ENCODE measurements around the gene SPEM3.
A peak's percentile ranks its signal among the peaks of the same experiment; 100 is the strongest.

Gene SPEM3

DNA sequence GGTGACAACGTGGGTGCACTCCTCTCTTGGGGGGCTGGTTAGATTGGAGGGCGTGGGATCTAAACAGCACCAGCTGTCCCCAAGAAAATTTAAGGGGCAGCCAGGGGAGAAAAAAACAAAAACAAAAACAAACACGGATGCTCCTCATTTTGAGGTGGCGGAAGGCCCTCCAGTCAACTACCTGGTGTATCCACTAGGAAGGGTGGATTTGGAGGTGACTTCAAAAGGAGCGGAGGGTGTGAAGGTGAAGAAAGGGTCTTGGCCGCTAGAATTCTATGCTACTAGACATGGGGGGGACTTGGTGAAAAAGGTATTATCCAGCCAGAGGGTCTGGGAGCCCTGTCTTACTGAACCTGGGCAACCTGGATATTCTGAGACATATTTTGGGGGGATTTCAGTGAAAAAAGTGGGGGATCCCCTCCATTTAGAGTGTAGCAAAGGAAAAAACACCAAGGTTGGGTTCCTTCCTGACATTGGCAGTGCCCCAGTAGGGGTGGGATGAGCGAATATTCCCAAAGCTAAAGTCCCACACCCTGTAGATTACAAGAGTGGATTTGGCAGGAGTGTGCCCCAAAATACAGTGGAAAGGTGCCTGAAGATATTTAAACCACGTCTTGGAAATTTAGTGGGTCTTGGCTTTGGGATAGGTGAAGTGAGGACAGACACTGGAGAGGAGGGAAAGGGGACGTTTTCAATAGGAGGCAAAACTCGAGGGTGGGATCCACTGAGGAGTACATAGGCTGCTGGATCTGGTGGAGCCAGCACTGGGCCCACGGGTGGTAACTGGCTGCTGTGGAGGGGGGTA, 10.2 kb downstream of the SPEM3 start:
- ChIA-PET POLR2A (interaction anchor here (0.6 to 1.2 kb wide), 3 partner anchors 45 to 135 kb away, joined by 3 to 8 read pairs (median 3); partner anchors contain the start of gene POLR2A), CTCF (interaction anchor here (0.6 to 5.3 kb wide), 6 partner anchors 13 to 121 kb away, joined by 3 to 43 read pairs (median 17); partner anchors contain the start of genes SENP3, SPEM2, TMEM95 and TNFSF13)
- no peak for DNase-seq (ENCODE audit: extremely low spot score)
- TF ChIP-seq, protein P1, sequence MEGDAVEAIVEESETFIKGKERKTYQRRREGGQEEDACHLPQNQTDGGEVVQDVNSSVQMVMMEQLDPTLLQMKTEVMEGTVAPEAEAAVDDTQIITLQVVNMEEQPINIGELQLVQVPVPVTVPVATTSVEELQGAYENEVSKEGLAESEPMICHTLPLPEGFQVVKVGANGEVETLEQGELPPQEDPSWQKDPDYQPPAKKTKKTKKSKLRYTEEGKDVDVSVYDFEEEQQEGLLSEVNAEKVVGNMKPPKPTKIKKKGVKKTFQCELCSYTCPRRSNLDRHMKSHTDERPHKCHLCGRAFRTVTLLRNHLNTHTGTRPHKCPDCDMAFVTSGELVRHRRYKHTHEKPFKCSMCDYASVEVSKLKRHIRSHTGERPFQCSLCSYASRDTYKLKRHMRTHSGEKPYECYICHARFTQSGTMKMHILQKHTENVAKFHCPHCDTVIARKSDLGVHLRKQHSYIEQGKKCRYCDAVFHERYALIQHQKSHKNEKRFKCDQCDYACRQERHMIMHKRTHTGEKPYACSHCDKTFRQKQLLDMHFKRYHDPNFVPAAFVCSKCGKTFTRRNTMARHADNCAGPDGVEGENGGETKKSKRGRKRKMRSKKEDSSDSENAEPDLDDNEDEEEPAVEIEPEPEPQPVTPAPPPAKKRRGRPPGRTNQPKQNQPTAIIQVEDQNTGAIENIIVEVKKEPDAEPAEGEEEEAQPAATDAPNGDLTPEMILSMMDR (IDR thresholded peaks at IDR 0.05; ENCODE audit: control extremely low read depth, extremely low read depth, low read depth, missing control alignments) = no peak

DNA sequence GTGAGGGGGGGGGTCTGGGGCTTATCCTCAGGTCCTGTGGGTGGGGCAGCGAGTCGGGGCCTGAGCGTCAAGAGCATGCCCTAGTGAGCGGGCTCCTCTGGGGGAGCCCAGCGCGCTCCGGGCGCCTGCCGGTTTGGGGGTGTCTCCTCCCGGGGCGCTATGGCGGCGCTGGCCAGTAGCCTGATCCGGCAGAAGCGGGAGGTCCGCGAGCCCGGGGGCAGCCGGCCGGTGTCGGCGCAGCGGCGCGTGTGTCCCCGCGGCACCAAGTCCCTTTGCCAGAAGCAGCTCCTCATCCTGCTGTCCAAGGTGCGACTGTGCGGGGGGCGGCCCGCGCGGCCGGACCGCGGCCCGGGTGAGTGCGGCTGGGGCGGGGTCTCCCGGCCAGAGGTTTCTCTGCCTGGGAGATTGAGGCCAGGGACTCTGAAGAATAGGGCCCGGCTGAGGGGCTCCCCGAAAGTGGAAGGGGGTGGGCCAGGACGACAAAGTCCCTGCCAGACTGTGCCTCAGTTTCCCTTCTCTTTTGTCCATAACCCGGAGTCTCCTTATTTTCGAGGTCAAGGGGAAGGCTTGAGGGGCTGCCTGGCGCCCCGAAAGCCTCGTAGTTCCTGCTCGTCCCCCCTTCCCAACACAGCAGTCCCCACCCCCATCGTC, 10.9 kb downstream of the SPEM3 start, which contains the start of gene FGF11:
FGF11 (plus strand) TSS at position 51 of the 651 bp plus-strand sequence; CDS start at position 160, 109 bp downstream.
- POLR2A ChIA-PET = interaction anchor here (0.9 to 2.1 kb wide), 3 partner anchors 9 to 45 kb away, joined by 4 to 12 read pairs (median 7); partner anchors contain the start of gene POLR2A
- TF ChIP-seq, protein P1 (IDR thresholded peaks at IDR 0.05; ENCODE audit: control extremely low read depth, extremely low read depth, low read depth, missing control alignments) = no peak

DNA sequence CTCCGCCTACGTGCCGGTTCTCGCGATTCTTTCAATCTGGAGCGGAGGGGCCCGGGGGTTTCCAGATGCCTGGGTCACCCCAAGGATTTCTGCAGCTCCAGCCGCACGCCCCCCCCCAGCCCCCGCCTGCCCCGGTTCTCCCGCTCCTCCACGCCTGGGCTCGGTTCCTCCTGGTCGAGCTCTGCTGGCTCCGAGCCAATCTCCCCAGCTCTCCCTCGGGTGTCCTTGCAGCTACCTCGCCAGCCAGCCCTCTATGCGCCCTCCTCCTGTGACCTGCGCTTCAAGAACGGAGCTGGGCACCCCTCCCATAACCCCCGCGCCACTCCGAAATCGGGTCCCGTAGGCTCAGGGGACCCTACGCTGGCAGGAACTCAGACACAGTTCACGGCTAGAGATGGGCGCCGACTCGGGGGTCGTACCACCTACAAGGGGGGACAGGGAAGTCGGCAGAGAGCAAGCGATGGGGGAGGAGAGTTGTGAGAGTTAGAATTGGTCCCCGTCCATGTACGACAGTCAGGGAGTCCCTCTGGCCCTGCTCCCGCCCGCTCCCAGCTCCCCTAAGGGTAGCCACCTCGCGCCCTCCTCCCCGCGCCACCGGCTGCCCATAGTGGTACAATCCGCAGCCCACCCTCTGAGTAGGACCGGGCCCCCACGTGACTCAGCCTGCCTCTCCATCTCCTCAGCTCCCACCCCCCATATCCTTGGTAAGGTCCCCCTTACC, 11.6 kb downstream of the SPEM3 start:
- ChIA-PET POLR2A (interaction anchor here (0.9 to 2.1 kb wide), 4 partner anchors 10 to 45 kb away, joined by 4 to 12 read pairs (median 6); partner anchors contain the start of gene POLR2A), CTCF (interaction anchor here (0.9 to 4.5 kb wide), 8 partner anchors 12 to 120 kb away, joined by 3 to 20 read pairs (median 3); partner anchors contain the start of genes SENP3, SPEM1 and SPEM2)
- TF ChIP-seq, protein P1 (IDR thresholded peaks at IDR 0.05; ENCODE audit: control extremely low read depth, extremely low read depth, low read depth, missing control alignments) = no peak
- peak; percentile 76 for DNase-seq (ENCODE audit: extremely low spot score)

More for the DNA sequence above, 10.9 kb downstream of the SPEM3 start, which contains the start of gene FGF11:
- DNase-seq (ENCODE audit: extremely low spot score) = no peak
- CTCF ChIA-PET = interaction anchor here (1.2 to 4.5 kb wide), 5 partner anchors 13 to 121 kb away, joined by 3 to 20 read pairs (median 7); partner anchors contain the start of genes SENP3 and SPEM2

DNA sequence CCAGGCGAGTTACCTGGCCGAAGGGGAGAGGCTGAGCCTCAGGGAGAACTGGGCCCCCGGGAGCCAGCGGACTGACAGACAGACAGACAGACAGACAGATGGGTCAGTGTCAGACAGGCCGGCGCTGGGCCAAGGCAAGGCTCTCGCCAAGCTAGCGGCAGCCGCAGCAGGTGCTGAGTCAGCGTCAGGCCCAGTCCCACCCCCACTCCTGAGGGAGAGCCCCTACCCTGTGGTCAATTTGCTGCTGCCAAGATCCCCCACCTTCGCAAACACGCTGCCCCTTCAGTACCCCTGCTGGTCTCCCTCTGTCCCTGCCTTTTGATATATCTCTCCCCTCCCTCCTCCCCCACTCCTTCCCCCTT, 12.2 kb downstream of the SPEM3 start:
- CTCF ChIA-PET = interaction anchor here (0.9 to 4.5 kb wide), 10 partner anchors 11 to 120 kb away, joined by 3 to 20 read pairs (median 5); partner anchors contain the start of genes SENP3, SPEM1 and TMEM95
- TF ChIP-seq, protein P1 (IDR thresholded peaks at IDR 0.05; ENCODE audit: control extremely low read depth, extremely low read depth, low read depth, missing control alignments) = no peak
- POLR2A ChIA-PET = interaction anchor here (0.6 to 2.1 kb wide), 5 partner anchors 8 to 45 kb away, joined by 3 to 12 read pairs (median 5); partner anchors contain the start of gene POLR2A
- DNase-seq (ENCODE audit: extremely low spot score) = peak; percentile 78

DNA sequence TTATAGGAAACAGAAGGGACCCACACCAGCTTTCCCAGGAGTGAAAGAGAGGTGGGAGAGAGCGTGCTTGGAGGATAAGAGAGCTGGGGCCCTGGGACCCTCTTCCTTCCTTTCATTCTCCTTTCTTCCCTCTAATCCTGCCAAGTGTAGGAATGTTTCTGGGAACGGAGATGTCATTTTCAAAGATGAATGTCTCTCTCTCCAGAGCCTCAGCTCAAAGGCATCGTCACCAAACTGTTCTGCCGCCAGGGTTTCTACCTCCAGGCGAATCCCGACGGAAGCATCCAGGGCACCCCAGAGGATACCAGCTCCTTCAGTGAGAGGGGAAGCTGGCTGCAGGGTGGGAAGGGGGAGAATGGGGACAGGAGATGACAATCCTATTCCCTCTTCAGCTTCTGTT, 12.6 kb downstream of the SPEM3 start:
- DNase-seq (ENCODE audit: extremely low spot score) = no peak
- ChIA-PET CTCF (interaction anchor here (0.9 to 4.5 kb wide), 10 partner anchors 11 to 119 kb away, joined by 3 to 20 read pairs (median 5); partner anchors contain the start of genes SENP3, SPEM1 and TMEM95), POLR2A (interaction anchor here (0.6 to 2.1 kb wide), 3 partner anchors 9 to 46 kb away, joined by 3 to 12 read pairs (median 4); partner anchors contain the start of gene POLR2A)
- TF ChIP-seq, protein P1 (IDR thresholded peaks at IDR 0.05; ENCODE audit: control extremely low read depth, extremely low read depth, low read depth, missing control alignments) = no peak

Measured in GM10248 (cell line).